HG03097 (cell line): ENCODE results near the gene CRADD.
"Not testable (repeated sequence)": the region's sequence is repeated elsewhere in the genome, so short reads cannot be mapped to it uniquely, and the experiment has no call there.

Experiments
- ATAC-seq: cut with Tn5 transposase; IDR thresholded peaks from one replicate; pipeline ENCODE4 v1.9.1; 2021; ENCODE audit not compliant: unreplicated experiment, low FRiP score

CRADD gene

GRCh38 chr12:93754859-93755258 lies 77.7 kb downstream of the CRADD start:
- not testable (repeated sequence) for ATAC-seq

GRCh38 chr12:93756288-93756687 lies 79.1 kb downstream of the CRADD start:
- ATAC-seq, result no peak

DNA sequence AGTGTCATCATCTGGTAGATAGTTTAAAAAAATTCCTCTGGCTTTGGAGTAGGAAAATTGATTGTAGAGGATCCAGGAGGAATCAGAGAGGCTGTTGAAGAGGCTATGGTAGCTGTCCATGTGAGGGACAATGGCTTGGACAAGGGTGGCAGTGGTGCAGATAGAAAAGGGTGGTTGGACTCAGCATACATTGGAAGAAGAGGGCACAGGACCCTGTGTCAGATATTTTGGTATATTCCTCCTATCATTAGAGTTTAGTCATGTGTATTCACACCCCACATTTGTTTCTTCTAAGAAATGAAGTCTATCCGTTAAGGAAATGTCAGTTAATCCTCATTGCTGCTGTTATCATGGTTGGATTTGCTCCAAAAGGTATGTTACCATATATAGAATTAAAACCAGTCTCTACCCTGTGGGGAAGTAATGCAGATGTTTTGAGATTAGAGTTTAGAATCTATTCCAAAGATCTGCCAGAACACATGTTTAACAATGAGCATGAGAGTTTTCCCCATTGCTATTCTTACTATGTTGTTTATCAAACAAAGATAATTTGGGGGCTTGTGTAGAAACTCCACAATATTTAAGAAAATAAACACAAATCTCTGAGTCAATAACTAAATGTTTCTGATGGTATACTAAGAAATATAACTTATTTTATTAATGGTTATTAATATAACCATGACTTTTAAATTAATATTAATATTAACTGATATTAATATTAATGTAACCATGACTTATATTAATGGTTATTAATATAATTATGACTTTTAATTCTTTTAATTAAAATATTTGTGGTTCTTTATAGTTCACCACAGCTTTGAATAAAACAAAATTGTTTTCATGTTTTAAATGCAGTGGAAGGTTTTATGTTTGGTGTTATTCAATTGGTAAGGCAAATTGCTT lies 80.9 kb downstream of the CRADD start:
- ATAC-seq, result no peak

GRCh38 chr12:93758801-93759373 lies 81.7 kb downstream of the CRADD start:
- ATAC-seq, result no peak

GRCh38 chr12:93759512-93760081 lies 82.4 kb downstream of the CRADD start:
- ATAC-seq, result no peak

- ATAC-seq, result no peak
These were observed 83.2 kb downstream of the CRADD start for GRCh38 chr12:93760275-93760875.

- no peak for ATAC-seq
These were observed 85.0 kb downstream of the CRADD start for GRCh38 chr12:93762059-93762719.

GRCh38 chr12:93762912-93763553 lies 85.9 kb downstream of the CRADD start:
- ATAC-seq, result no peak

- ATAC-seq, result no peak
These were observed 86.6 kb downstream of the CRADD start for GRCh38 chr12:93763746-93764147.

- ATAC-seq, result no peak
These were observed 89.2 kb downstream of the CRADD start for GRCh38 chr12:93766371-93766770.

DNA sequence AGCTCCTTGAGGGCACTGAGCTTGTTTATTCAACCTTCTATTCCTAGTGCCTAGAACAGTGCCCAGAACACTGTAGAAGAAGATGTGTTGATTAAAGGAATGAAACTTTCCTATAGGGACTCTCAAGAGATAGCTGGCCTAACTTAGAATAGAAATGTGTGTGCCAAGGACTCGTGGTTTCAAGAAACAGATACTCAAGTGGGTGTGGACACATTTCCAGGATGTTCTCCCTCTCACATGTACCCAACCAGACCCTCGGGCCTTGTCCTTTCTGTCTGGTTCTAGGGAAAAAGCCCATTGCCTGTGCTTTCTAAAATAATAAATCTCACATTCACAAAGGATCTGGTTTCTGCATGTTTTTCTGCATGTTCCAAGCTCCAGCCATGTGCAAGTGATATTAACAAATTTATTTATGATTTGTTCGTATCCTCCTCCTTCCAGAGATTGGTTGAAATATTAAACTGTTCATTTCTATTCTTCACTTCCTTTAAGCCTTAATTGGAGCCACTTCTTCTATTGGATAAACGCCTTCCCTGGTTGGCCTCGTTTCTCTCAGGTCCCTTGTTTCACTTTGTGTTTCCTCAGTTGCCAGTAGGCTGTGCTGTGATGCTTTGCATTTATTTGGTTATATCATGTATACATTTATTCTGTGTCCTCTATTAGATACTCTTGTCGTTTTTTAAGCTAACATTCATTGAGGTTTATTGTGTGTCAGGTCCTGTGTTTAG lies 89.8 kb downstream of the CRADD start:
- no peak for ATAC-seq

GRCh38 chr12:93767524-93767863 lies 90.3 kb downstream of the CRADD start:
- ATAC-seq, result no peak

GRCh38 chr12:93772003-93772700 lies 95.0 kb downstream of the CRADD start:
- ATAC-seq, result no peak

DNA sequence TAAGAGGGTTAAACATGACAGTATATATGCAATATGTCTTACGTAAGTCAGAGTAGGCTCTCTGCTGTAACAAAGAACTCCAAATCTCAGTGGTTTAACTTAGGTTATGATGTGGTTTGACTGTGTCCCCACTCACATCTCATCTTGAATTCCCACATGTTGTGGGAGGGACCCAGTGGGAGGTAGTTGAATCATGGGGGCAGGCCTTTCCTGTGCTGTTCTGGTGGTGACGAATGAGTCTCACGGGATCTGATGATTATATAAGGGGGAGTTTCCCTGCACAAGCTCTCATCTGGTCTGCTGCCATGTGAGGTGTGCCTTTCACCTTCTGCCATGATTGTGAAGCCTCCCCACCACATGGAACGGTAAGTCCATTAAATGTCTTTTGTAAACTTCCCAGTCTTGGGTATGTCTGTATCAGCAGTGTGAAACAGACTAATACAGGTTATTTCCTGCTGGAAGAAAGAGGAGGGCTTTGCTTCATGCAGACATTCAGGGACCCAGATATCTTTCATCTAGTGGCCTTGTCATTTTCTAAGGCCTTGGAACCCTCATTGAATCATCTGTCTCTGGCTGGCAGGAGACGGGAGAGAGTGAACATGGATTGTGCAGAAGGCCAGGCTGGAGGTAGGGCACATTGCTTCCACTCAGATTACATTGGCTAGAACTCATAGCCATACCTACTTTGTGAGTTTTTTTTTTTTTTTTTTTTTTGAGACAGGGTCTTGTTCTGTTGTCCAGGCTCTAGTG lies 96.1 kb downstream of the CRADD start:
- ATAC-seq, result no peak

- no peak for ATAC-seq
These were observed 99.4 kb downstream of the CRADD start for GRCh38 chr12:93776581-93777018.

GRCh38 chr12:93777254-93777653 lies 100.1 kb downstream of the CRADD start:
- no peak for ATAC-seq

DNA sequence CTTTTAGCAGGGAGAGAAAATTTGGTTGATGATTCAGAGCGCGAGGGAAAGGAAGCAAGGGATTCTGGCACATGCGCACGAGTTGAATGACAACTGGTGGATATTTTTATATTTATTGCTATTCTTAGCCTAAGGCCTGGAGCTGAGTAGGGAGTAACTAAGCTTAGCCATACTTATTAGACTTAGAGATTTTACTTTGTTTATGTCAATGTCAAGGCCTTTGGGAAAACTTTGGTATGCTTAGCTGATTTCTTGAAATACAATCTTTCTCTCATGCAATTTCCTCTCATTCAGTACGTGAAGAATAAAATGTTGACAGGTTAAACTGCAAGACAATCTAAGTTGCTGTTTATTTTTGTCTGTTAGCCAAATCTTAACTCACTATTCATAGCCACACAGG lies 101.1 kb downstream of the CRADD start:
- ATAC-seq, result no peak

- ATAC-seq, result no peak
These were observed 101.6 kb downstream of the CRADD start for GRCh38 chr12:93778766-93779165.
